ENCODE data around the gene IDUA.

IDUA gene

DNA sequence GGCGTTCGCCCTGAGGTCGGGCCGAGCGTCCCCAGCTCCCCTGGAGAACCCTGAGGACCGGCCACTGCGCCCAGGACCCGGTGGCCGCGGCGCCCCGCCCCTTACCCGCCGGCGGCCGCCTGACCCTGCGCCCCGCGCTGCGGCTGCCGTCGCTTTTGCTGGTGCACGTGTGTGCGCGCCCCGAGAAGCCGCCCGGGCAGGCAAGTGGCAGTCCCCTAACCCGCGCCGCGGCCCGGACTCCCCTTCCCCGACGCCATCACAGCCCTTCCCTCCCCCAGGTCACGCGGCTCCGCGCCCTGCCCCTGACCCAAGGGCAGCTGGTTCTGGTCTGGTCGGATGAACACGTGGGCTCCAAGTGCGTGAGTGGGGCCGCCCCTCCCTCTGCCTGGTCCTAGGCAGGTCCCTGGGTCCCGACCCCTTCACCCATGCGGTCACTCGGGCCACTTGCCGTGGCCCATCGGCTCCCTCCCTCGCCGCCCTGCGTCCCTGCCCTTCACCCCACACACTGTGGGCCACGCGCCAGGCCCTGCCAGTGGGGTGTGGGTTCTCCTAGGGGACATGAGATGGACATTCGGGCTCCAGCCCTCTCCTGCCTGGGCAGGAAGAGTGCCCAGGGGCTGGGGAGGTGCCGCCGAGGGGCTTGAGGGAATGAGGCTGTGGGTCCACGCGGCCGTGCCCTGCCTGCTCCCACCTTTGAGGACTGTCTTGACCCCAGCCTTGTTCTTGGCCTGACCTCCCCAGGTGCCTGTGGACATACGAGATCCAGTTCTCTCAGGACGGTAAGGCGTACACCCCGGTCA lies 16.6 kb downstream of the IDUA start:
- no peak for ATAC-seq (replicated peaks)
- Mint-ChIP-seq H3K27ac (peak overlapping the region; percentile 75), H3K36me3 (peaks cover 4% of the 10 kb centered on the region in 2 donors), H3K4me3 (peak overlapping the region in 1 of 2 donors; percentile 39), H3K27me3 (peaks cover 58 to 75% of the 10 kb centered on the region in 2 donors), H3K4me1 (peaks cover 11 to 41% of the 10 kb centered on the region in 2 donors), H3K9me3 (peaks cover 0 to 4% of the 10 kb centered on the region in 2 donors)
- no peak for DNase-seq

DNA sequence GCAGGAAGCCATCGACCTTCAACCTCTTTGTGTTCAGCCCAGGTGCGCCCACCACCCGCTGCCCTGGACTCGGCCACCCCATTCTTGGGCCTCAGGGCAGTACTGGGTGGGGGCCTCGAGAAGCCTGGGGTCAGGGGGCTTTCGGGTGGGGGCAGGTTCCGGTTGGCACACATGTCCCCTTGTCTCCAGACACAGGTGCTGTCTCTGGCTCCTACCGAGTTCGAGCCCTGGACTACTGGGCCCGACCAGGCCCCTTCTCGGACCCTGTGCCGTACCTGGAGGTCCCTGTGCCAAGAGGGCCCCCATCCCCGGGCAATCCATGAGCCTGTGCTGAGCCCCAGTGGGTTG lies 17.2 kb downstream of the IDUA start:
- peaks cover 0 to 4% of the 10 kb centered on the region in 2 donors for H3K9me3 Mint-ChIP-seq
- peak overlapping the region; percentile 75 for H3K27ac Mint-ChIP-seq
- peaks cover 17 to 41% of the 10 kb centered on the region in 2 donors for H3K4me1 Mint-ChIP-seq
- H3K4me3 Mint-ChIP-seq = peak overlapping the region in 1 of 2 donors; percentile 28
- DNase-seq (no peak), ATAC-seq (replicated peaks) (no peak)
- peaks cover 58 to 75% of the 10 kb centered on the region in 2 donors for H3K27me3 Mint-ChIP-seq
- H3K36me3 Mint-ChIP-seq = peaks cover 3 to 4% of the 10 kb centered on the region in 2 donors

DNA sequence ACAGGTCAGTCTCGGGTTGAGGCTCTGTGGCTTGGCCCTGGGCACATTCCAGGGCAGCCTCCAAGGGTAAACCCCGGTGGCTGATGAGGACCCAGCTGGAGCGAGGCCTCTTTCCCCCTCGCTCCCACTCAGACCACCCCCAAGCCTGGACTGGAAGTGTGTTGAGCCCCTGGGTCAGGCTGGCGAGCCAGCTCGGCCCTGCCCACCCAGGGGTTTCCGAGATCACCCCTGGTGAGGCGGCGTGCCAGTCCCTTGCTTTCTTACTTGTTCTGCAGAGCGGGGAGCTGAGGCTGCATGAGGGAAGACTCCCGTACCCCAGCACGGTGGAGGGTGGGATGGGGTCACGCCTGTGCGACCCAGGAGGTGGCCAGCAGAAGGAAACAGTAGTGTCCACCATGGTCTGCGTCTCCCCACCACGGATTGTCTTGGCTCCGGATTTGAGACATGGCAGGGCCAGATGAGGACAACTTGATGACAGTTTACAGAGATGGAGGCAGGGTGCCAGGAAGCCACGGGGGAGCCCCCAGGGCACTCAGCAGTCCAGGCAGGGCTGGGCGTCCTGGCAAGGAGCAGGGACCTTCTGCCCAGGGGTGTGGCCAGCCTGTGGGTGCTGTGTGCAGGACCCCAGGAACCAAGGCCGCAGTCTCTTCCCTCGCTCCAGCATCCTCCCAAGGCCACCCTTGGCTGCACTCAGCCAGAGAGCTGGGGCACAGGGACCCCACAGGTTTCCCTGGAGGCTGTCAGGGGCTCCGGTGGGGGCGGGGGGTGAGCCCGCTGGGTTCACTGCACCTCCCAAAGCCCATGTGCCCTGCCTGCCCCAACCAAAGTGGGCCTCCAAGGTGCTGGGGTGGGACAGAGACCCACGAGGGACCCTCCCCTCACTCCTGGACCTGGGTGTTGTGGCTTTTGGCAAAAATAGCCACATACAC lies 18.0 kb downstream of the IDUA start:
- no peak overlapping the region for H3K27ac Mint-ChIP-seq
- peaks cover 3 to 4% of the 10 kb centered on the region in 2 donors for H3K36me3 Mint-ChIP-seq
- H3K9me3 Mint-ChIP-seq = peaks cover 0 to 3% of the 10 kb centered on the region in 2 donors
- H3K4me1 Mint-ChIP-seq = peaks cover 15 to 39% of the 10 kb centered on the region in 2 donors
- DNase-seq = no peak
- no peak overlapping the region for H3K4me3 Mint-ChIP-seq
- H3K27me3 Mint-ChIP-seq = peaks cover 56 to 73% of the 10 kb centered on the region in 2 donors
- no peak for ATAC-seq (replicated peaks)

DNA sequence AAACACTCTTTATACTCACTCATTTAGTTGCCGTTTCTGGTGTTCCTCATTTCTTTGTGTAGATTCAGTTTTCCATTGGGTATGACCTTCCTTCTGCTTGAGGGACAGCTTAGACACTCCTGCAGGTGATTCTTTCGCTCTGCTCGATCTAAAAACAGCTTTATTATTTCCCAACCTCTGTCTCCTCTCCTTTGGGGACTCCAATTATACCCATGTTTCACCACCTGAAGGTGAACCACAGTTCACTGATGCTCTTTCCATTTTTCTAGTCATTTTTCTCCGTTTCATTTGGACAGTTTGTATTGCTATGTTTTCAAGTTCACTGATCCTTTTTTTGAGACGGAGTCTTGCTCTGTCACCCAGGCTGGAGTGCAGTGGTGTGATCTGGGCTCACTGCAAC lies 20.0 kb downstream of the IDUA start:
- peaks cover 18 to 29% of the 10 kb centered on the region in 2 donors for H3K4me1 Mint-ChIP-seq
- DNase-seq (no peak), ATAC-seq (replicated peaks) (no peak)
- peaks cover 0 to 3% of the 10 kb centered on the region in 2 donors for H3K9me3 Mint-ChIP-seq
- peaks cover 4% of the 10 kb centered on the region in 2 donors for H3K36me3 Mint-ChIP-seq
- peaks cover 52 to 65% of the 10 kb centered on the region in 2 donors for H3K27me3 Mint-ChIP-seq
- H3K27ac Mint-ChIP-seq = no peak overlapping the region
- no peak overlapping the region for H3K4me3 Mint-ChIP-seq

DNA sequence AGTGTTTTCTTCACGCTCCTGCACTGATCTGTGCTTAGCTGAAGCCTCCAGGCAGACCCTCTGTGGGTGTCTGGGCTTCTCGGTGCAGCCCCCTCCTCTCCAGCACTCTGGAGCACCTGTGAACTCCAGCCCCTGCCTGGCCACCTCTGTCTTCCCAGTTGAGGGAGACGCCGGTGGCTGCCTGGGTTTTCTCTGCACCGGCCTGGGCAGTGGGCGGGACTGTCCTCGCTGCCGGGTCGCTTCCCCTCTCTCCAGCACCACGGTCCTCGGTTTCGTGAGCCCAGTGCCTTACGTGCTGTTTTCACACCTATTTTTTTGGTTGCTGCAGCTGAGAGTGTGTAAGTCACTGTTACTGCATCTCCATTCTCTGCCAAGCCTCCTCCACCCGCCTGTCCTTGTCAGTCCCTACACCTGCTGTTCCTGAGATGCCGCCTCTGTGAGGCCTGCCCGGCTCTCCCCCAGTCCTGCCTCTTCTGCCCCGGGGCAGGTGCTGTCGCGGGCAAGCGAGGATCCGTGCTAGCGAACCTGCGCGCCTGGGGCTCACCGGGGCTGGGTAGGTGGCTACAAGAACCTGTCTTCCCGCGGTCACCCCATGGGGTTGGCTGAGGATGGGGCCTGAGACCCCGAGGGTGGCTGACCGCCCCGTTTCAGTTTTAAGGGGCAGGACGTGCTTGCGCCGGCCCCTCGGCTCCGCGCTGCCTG lies 22.1 kb downstream of the IDUA start:
- Mint-ChIP-seq H3K4me3 (peak overlapping the region; percentile 75 to 83), H3K27me3 (peaks cover 44 to 51% of the 10 kb centered on the region in 2 donors), H3K4me1 (peaks cover 17 to 29% of the 10 kb centered on the region in 2 donors), H3K27ac (no peak overlapping the region), H3K9me3 (peaks cover 0 to 3% of the 10 kb centered on the region in 2 donors), H3K36me3 (peaks cover 4 to 7% of the 10 kb centered on the region in 2 donors)
- ATAC-seq (replicated peaks) (peak in 1 of 2 donors; percentile 22), DNase-seq (no peak)

DNA sequence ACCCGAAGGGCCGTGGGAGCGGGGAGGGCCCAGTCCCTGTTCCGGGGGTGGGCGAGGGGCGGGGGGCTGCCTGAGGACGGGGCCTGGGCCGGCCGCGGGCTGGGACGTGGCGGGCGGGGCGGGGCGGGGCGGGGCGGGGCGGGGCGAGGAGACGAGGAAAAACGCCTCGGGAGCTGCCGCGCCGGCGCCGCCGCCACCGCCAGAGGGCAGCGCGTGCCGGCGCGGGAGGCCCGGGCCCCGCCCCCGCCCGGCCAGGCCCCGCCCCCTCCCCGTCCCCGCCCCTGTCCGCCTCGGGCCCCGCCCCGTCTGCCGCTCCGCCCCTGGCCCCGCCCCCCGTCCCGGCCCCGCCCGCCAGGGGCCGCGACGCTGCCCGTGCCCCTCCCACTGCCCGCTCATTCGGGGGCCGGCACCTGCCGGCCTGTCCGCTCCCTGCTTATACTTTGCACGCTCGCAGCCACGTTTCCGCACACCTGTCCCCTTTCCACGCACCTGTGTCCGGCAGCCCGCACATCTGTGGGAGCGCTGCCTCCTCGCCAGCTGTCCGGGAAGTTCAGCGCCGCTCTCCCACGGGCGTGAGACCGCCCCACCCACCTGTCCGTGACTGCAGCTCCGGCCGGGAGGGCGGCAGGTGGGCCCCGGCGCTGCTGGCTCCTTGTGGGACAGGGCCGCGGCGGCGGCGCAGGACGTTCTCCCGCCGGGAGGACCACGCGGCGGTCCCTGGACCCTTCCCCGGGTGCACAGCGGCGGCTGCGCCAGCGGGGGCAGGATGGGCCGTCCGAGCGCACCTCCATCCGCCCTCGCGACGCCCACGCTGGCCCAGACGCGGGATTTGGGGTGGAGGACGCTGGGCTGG lies 22.9 kb downstream of the IDUA start:
- Mint-ChIP-seq H3K4me3 (peak overlapping the region; percentile 87 to 88), H3K27ac (peak overlapping the region; percentile 47), H3K36me3 (peaks cover 4 to 7% of the 10 kb centered on the region in 2 donors), H3K4me1 (peaks cover 15 to 29% of the 10 kb centered on the region in 2 donors), H3K9me3 (peaks cover 0 to 3% of the 10 kb centered on the region in 2 donors), H3K27me3 (peaks cover 37 to 43% of the 10 kb centered on the region in 2 donors)
- ATAC-seq (replicated peaks) (peak; percentile 41 to 66), DNase-seq (peak; percentile 57)

DNA sequence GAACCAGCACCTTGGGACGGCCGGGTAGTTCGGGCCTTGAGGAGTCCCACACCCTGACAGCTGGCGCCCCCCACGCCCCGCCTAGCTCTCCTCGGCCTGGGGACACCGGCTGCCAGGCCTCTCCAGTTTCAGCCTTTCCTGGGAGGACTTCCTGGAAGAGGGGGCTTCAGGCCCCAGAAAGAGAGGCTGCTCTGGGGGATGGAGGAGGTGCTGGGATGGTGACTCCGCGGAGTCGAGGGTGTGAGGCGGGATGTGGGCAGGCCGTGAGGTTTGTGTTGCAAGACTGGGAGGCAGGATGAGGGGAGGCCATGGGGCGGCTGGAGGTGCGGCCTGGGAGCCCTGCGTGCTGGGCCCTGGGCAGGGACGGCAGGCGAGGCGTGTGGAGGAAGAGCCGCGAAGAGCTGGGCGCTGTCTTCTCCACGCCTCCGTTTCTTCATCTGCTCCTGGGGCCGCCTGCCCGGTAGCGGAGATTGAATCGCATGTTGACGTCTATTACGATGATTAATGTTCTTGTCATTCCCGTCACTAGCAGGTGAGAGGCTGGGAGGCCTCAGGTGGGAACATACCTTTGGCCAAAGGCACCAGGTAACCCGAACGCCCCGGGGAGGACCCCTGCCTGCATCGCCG lies 23.7 kb downstream of the IDUA start:
- peaks cover 32 to 37% of the 10 kb centered on the region in 2 donors for H3K27me3 Mint-ChIP-seq
- peak overlapping the region; percentile 87 to 88 for H3K4me3 Mint-ChIP-seq
- H3K9me3 Mint-ChIP-seq = peaks cover 0 to 3% of the 10 kb centered on the region in 2 donors
- peaks cover 14 to 29% of the 10 kb centered on the region in 2 donors for H3K4me1 Mint-ChIP-seq
- DNase-seq = peak; percentile 36
- H3K27ac Mint-ChIP-seq = peak overlapping the region; percentile 81
- peak; percentile 20 to 41 for ATAC-seq (replicated peaks)
- peaks cover 4 to 7% of the 10 kb centered on the region in 2 donors for H3K36me3 Mint-ChIP-seq

DNA sequence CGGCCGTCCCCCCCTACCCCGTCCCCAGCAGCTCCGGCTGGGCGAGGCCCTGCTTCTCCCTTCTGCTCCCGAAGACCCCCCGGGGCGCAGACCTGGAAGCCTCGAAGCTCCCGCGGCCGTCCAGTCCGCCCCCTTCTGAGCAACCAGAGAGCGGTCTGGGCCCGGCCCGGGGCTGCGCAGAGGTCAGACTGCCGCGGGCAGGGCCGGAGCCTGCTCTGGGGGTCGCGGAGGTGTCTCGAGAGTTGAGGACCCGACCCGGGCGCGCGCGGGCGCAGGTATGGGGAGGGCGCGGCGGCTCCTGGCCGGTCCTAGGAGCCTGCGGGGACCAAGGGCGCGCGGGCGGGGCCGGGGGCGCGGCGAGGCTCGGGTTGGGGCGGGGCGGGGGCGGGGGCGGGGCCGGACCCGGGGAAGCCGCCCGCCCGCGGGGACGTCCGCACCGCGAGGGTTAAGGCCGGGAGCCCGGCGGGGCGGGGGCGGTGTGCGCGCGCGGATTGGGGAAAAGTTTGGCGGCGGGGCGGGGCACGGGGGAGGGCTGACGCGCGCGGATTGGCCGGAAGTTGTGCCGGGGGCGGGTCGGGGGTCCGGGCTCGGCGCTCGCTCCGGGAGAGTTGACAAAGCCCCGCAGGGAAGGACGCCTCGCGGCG lies 24.3 kb downstream of the IDUA start, which contains the start of gene FGFRL1:
Gene FGFRL1 (plus strand): TSS at position 605 of the 644 bp plus-strand sequence. CDS start 860 bp downstream, outside the sequence.
- Mint-ChIP-seq H3K4me3 (peak within 1 kb of the TSS; percentile 87 to 88), H3K4me1 (peaks cover 14 to 29% of the 10 kb centered on the region in 2 donors), H3K27me3 (peaks cover 29 to 31% of the 10 kb centered on the region in 2 donors), H3K36me3 (peaks cover 4 to 7% of the 10 kb centered on the region in 2 donors), H3K9me3 (peaks cover 0 to 3% of the 10 kb centered on the region in 2 donors), H3K27ac (peak within 1 kb of the TSS; percentile 81)
- peak; percentile 59 to 68 for ATAC-seq (replicated peaks)
- DNase-seq = peak; percentile 74

DNA sequence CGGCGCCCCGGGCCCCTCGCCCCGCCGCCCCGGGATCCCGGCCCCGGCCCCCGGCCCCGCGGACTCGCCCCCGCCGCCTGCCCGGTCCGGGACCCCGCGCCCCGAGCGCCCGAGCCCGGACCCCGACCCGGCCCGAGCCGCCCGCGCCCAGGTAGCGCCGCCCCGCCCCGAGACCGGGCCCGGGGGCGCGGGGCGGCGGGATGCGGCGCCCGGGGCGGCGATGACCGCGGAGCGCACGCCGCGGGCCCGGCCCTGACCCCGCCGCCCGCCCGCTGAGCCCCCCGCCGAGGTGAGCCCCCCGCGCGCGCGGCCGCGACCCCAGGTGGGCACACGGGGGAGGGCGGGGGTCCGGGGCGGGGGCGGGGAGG lies 24.8 kb downstream of the IDUA start:
- Mint-ChIP-seq H3K36me3 (peaks cover 4 to 7% of the 10 kb centered on the region in 2 donors), H3K9me3 (peaks cover 0 to 3% of the 10 kb centered on the region in 2 donors), H3K4me3 (peak overlapping the region in 1 of 2 donors; percentile 29), H3K27me3 (peaks cover 24 to 26% of the 10 kb centered on the region in 2 donors), H3K27ac (no peak overlapping the region), H3K4me1 (peaks cover 14 to 34% of the 10 kb centered on the region in 2 donors)
- ATAC-seq (replicated peaks) (peak in 1 of 2 donors; percentile 0), DNase-seq (no peak)

DNA sequence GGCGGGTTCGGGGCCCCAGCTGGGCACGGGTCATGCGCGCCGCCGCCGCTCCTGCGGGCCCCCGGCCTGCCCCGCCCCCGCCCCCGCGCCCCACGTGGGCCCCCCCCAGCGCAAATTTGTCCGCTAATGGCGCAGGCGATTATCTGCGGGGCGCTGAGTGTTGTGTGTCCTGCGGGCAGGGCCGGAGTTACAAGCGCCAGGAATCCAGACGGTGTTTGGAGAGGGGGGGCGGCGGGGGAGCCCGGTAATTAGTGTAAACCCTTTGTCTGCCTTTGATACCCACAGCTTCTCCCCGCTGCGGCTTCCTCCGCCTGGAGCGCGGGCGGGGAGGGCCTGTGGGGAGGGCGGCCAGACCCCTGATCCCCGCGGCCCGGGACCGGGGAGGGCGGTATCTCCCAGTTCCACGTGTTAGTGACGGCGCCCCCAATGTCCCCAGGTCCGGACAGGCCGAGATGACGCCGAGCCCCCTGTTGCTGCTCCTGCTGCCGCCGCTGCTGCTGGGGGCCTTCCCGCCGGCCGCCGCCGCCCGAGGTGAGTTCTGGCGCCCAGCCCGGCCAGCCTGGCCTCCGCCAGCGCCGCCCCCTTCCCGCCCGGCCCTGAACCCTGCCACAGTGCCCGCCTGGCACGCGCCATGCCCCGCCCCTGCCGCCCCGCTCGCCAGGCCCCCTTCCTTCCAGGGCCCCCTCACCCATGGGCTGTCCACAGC lies 25.3 kb downstream of the IDUA start:
- ATAC-seq (replicated peaks) = no peak
- Mint-ChIP-seq H3K36me3 (peaks cover 2 to 3% of the 10 kb centered on the region in 2 donors), H3K4me3 (peak overlapping the region; percentile 57 to 67), H3K27me3 (peaks cover 19 to 20% of the 10 kb centered on the region in 2 donors), H3K27ac (no peak overlapping the region), H3K9me3 (no peaks in the 10 kb centered on the region), H3K4me1 (peaks cover 14 to 32% of the 10 kb centered on the region in 2 donors)
- no peak for DNase-seq

DNA sequence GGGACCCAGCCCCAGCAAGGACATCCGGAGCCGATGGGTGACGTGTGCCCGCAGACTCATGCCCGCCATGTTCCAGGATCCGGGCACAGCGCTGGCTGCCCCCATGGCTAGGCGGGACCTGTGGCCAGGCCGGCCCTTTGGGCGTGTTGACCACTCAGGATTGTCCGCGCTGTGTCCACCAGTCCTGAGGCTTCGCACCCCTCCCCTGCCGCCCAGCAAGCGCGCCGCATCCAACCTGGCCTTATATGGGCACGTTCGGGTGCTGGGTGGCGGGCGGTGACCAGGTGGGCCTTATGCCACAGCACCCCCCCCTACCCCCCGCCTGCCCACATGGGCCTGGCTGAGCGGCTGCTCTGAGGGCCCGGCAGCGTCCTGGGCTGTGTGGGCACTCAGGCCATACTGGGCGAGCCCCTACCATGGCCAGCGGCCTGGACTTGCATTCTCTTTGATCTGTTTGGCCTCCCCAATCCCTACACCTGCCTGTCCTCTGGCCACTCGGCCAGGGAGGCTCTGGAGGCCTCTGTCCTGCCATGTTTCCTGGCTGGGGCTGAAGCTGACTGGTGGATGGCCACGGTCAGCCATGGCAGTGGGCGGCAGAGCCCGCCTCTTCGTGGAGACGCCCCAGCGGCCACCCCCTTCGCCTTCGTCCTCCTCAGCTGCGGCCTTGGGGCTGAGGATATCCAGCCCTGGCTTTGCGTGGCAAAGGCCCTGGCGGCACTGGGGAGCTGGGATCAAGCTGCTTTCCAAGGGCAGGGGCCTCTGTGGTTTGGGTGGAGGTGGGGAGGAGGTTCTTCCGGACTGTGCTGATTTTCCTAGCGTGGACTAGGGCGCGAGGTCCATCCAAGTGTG lies 26.6 kb downstream of the IDUA start:
- Mint-ChIP-seq H3K27ac (no peak overlapping the region), H3K36me3 (peaks cover 2 to 3% of the 10 kb centered on the region in 2 donors), H3K4me3 (peak overlapping the region in 1 of 2 donors; percentile 14), H3K27me3 (peaks cover 8% of the 10 kb centered on the region in 2 donors), H3K9me3 (no peaks in the 10 kb centered on the region), H3K4me1 (peaks cover 17 to 37% of the 10 kb centered on the region in 2 donors)
- no peak for ATAC-seq (replicated peaks)
- DNase-seq = no peak
